Mononuclear cell (primary cell): Measurements from ENCODE around the gene DIS3L2. TPM values are rescaled to one million over a fixed set of nuclear protein-coding genes. Genes with fewer than 3 reads are reported as not detected.

Experiments used
- H3K27me3 ChIP-seq: 2 replicates; pipeline ENCODE4 v1.6.0; 2011; ENCODE audit warnings: low read length, control low read depth; ENCODE audit not compliant: insufficient read depth
- H3K4me1 ChIP-seq: 2 replicates; pipeline ENCODE4 v1.5.1; 2011; ENCODE audit warnings: mild to moderate bottlenecking, low read length, control low read depth; ENCODE audit not compliant: insufficient read depth
- H3K4me3 ChIP-seq: 2 replicates; pipeline ENCODE4 v1.5.1; 2011; ENCODE audit warnings: mild to moderate bottlenecking, low read length, moderate library complexity
- H3K9me3 ChIP-seq: 2 replicates; pipeline ENCODE4 v1.5.1; 2011; ENCODE audit warnings: low read depth, mild to moderate bottlenecking, control low read depth, low read length
- total RNA-seq: library from RNA; depleted of rRNA; stranded (reverse); fragments of >200 nt; gene quantifications from one replicate; pipeline ENCODE4 v1.2.3, GENCODE V29; 2012

DIS3L2 gene
- 26.8 TPM for total RNA-seq

GRCh38 chr2:231961349-231962166 is at the start of gene DIS3L2:
Gene DIS3L2 (plus strand): TSS chr2:231961713. CDS start chr2:232014928, 53,215 bp downstream.
- no peaks in the 10 kb centered on the region for H3K27me3 ChIP-seq
- H3K9me3 ChIP-seq, result no peaks in the 10 kb centered on the region
- peaks cover 13% of the 10 kb centered on the region for H3K4me1 ChIP-seq
- peak within 1 kb of the TSS; percentile 64 for H3K4me3 ChIP-seq

GRCh38 chr2:231914077-231914690 is 47.3 kb upstream of the DIS3L2 start:
- H3K27me3 ChIP-seq, result no peaks in the 10 kb centered on the region
- H3K4me1 ChIP-seq, result no peaks in the 10 kb centered on the region
- H3K9me3 ChIP-seq, result no peaks in the 10 kb centered on the region
- no peak overlapping the region for H3K4me3 ChIP-seq

- no peak overlapping the region for H3K4me3 ChIP-seq
- no peaks in the 10 kb centered on the region for H3K9me3 ChIP-seq
- H3K4me1 ChIP-seq, result no peaks in the 10 kb centered on the region
- H3K27me3 ChIP-seq, result peaks cover under 1% of the 10 kb centered on the region
Observed at GRCh38 chr2:231917280-231918066, 44.0 kb upstream of the DIS3L2 start.

DNA sequence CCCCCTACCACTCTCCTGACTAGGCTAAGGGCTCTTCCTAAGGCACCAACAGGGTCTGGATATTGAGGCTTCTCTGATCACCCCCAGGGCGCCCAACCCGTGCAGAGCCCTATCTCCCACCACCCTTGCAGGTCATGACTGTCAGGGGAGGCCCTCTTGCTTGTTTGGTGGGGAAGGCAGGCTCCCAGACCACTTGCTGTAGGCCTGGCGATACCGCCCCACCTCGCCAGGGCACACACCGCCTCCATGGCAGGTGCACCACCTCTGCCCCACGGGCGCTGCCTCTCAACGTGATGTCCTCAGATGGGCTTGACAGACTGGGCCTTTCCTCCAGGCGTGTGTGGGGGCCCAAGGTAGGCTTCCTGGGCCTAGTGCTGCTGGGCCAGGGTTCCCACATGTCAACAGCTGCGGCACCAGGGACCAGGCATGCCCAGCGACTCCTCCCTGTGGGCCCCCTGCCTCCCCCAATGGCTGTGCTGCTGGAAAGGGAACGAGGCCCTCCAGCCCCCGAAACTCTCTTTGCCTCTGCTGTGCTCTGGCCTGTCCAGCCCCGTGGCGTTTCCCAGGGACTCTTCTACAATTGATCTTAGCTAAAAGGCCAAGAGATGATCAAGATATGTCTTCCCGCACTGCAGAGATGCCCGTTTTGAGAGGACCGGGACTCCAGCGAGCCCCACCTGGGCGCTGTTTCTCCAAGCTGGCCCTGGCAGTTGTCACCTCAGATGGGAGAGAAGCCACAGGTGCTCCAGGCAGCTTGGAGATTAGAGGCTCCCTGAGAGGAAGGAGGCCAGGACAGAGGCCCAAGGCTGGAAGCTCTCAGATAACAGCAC is 42.8 kb upstream of the DIS3L2 start:
- Histone ChIP-seq H3K4me3 (no peak overlapping the region), H3K27me3 (peaks cover 8% of the 10 kb centered on the region), H3K4me1 (no peaks in the 10 kb centered on the region), H3K9me3 (no peaks in the 10 kb centered on the region)

- Histone ChIP-seq H3K27me3 (peaks cover 16% of the 10 kb centered on the region), H3K4me1 (no peaks in the 10 kb centered on the region), H3K9me3 (no peaks in the 10 kb centered on the region), H3K4me3 (no peak overlapping the region)
Observed at GRCh38 chr2:231919341-231920035, 42.0 kb upstream of the DIS3L2 start.

DNA sequence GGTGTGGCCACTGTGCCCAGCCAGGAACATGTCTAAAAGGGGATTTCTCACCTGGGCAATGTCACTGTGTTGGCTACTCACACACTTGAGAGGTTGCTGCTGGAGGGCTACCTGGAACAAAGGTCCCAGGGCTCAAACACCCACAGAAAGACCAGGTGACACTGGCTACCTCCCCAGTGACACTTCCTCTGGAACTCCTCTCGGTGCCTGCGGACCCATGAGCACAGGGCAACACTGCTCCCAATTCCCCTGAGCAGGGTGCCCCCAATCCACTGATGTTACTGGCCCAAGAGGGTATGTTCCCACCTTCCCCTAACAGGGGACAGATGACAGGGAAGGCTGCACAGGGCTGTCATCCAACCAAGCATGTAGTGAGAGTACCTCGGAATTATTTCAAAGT is 41.1 kb upstream of the DIS3L2 start:
- H3K9me3 ChIP-seq, result no peaks in the 10 kb centered on the region
- H3K4me1 ChIP-seq, result peaks cover 8% of the 10 kb centered on the region
- H3K27me3 ChIP-seq, result peaks cover 25% of the 10 kb centered on the region
- no peak overlapping the region for H3K4me3 ChIP-seq

DNA sequence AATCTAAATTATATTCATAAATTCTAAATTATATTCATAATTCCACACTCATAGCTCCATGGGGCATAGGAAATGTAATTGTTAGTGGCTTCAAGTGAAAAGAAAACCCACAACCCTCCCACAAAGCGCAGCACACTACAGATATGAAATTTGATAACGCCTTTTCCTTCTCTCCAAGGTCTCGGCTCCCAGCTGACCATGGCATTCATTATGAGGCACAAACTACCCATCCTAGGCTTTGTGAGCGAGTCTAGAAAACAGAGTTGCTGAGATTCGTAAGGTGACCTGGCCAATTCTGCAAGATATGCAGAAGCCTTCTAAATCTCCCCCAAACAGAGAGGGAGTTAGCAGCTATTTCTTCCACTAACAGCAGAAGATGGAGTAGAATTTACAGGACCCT is 40.7 kb upstream of the DIS3L2 start:
- Histone ChIP-seq H3K27me3 (peaks cover 29% of the 10 kb centered on the region), H3K4me1 (peaks cover 12% of the 10 kb centered on the region), H3K4me3 (no peak overlapping the region), H3K9me3 (no peaks in the 10 kb centered on the region)

DNA sequence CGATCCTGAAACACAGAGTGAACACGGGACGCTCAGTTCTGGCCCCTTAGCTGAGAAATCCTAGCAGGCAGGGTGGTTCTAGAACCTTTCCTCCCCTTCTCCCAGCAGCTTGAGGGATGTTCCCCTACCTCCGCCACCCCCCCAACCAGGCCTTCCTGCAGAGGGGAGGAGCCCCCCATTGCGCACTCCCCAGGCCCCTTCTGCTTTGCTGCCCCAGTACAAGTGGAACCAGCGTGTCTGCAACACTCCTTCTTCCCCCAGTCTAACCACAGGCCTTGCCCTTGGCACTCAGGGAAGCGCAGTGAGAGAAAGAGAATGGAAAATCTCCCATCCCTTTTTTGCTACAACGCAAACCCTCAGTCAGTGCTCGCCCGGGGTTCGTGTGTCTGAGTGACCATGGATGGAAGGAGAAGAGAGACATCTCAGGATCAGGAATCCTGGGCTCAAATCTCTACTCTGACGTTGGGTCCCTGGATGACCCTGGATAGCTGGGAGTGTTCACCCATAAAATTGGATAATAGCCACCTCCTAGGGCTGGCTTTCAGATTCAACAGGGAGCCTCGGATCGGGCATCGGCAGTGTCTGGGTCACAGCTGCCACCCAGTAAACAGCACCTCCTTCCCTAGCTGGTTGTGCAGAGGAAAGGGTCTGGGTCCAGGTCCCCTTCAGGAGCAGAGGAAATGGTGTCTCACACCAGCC is 39.1 kb upstream of the DIS3L2 start:
- no peaks in the 10 kb centered on the region for H3K9me3 ChIP-seq
- peaks cover 44% of the 10 kb centered on the region for H3K27me3 ChIP-seq
- no peak overlapping the region for H3K4me3 ChIP-seq
- peaks cover 23% of the 10 kb centered on the region for H3K4me1 ChIP-seq

DNA sequence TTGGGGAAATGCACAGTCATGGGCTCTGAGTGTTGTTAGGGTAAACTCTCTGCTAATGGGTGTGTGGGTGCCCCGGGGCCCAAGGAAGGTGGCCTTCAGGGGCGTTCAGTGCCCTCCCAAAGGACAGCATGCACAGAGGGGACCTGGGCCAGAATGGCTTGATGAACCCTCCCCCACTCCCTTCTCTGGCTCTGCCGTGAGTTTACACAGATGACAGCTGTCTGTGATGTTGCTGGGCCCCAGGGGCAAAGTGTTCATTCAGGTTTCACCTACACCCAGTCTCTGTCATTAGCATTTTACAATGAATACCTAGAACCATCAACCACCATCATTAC is 38.5 kb upstream of the DIS3L2 start:
- peaks cover 23% of the 10 kb centered on the region for H3K4me1 ChIP-seq
- peaks cover 49% of the 10 kb centered on the region for H3K27me3 ChIP-seq

DNA sequence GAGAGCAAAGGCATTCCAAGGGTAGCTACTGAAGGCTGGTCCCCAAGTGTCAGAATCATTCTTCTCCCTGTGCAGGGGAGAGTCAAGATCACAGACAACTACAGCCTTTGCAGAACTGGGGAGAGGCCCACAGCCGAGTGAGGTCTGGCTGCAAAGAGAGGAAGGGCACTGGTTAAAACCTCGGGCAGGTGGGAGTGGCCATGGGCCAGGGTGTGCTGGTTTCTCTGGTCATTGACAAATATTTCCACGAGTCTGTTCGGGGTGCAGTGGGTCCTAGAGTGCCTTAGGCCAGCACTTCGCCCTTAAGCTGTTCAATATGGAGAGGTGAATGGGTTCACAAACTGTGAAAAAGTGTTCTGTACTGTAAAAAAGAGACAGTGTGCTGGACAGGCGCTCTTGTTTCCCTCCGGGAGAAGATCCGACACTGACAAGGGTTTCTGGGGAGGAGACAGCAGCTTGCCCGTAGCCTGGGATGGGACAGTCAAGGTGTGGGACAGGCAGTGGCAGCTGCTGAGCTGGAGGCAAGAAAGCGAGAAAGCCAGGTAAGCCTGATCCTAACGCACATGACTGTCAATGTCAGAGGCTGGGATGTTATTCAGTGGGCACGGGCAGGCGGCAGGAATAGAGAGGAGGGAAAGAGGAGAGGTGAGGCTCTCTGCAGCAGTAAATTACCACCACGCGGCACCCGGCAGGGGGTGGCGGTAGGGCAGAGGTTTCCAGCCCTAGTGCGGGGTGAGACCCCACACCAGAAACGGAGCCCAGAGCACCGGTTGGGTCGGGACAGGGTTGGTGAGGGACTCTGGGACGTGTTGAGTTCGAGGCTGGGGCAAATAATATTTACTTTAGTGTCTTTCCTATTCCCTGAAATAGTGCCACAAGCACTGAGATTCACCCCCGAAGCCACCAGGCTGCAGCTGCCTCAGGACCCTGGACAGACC is 37.3 kb upstream of the DIS3L2 start:
- H3K27me3 ChIP-seq, result peaks cover 52% of the 10 kb centered on the region
- peaks cover 23% of the 10 kb centered on the region for H3K4me1 ChIP-seq
- H3K9me3 ChIP-seq, result no peaks in the 10 kb centered on the region

More for the DNA sequence above, 38.5 kb upstream of the DIS3L2 start:
- Histone ChIP-seq H3K9me3 (no peaks in the 10 kb centered on the region), H3K4me3 (no peak overlapping the region)

GRCh38 chr2:231924889-231925275 is 36.6 kb upstream of the DIS3L2 start:
- Histone ChIP-seq H3K4me3 (no peak overlapping the region), H3K27me3 (peaks cover 52% of the 10 kb centered on the region), H3K4me1 (peaks cover 23% of the 10 kb centered on the region), H3K9me3 (no peaks in the 10 kb centered on the region)

More for the DNA sequence above, 37.3 kb upstream of the DIS3L2 start:
- no peak overlapping the region for H3K4me3 ChIP-seq

- H3K4me1 ChIP-seq, result peaks cover 23% of the 10 kb centered on the region
- no peak overlapping the region for H3K4me3 ChIP-seq
- peaks cover 52% of the 10 kb centered on the region for H3K27me3 ChIP-seq
- no peaks in the 10 kb centered on the region for H3K9me3 ChIP-seq
Observed at GRCh38 chr2:231925303-231926179, 36.0 kb upstream of the DIS3L2 start.
